CD4-positive, alpha-beta T cell (primary cell): ENCODE results near the gene PLIN1. TPM values are rescaled to one million over a fixed set of nuclear protein-coding genes. Genes with fewer than 3 reads are reported as not detected.
A peak's percentile ranks its signal among the peaks of the same experiment; 100 is the strongest.

Experiments used
- ATAC-seq: fragments of 200-7000 bp; cut with Tn5 transposase; one replicate; pipeline ENCODE4 v1.10.0; 2022; ENCODE audit warnings: mild to moderate bottlenecking; ENCODE audit not compliant: poor library complexity
- CTCF ChIA-PET: fragments of 350-600 bp; sonication (Branson Sonifier 250); formaldehyde crosslinking; loops from one replicate; lab custom pipeline; 2021; ENCODE audit warnings: antibody characterized with exemption, inconsistent platforms; lab: Charles Lee
- POLR2A ChIA-PET: fragments of 350-600 bp; sonication (Branson Sonifier 250); formaldehyde crosslinking; loops from one replicate; lab custom pipeline; 2021; ENCODE audit warnings: antibody characterized with exemption, inconsistent platforms; lab: Charles Lee
- DNase-seq, 14 experiments: peaks; one replicate each; pipeline ENCODE4 v3.0.0-alpha.2; 2013 to 2020; ENCODE audit warnings: mixed read lengths in 2 of 14
- H3K27ac ChIP-seq, 2 donors: one replicate each; pipeline versions ENCODE4 v1.5.1 to v1.7.0; 2013; ENCODE audit warnings: low read length in 2 of 2, low read depth in 1 of 2, mild to moderate bottlenecking in 1 of 2
- H3K27me3 ChIP-seq, 2 experiments: 1 replicate in 1 of 2; 2 replicates in 1 of 2; pipeline versions ENCODE4 v1.6.1 to v1.7.0; 2013; ENCODE audit warnings: low read length in 2 of 2, control low read depth in 1 of 2, mild to moderate bottlenecking in 1 of 2, moderate library complexity in 1 of 2; ENCODE audit not compliant: insufficient read depth in 2 of 2, control insufficient read depth in 1 of 2
- H3K36me3 ChIP-seq: one replicate; pipeline ENCODE4 v1.6.1; 2013; ENCODE audit warnings: low read length, control low read depth; ENCODE audit not compliant: insufficient read depth
- H3K4me1 ChIP-seq: one replicate; pipeline ENCODE4 v1.6.1; 2013; ENCODE audit warnings: low read length, control low read depth; ENCODE audit not compliant: insufficient read depth
- H3K4me3 ChIP-seq: one replicate; pipeline ENCODE4 v1.5.1; 2013; ENCODE audit warnings: mild to moderate bottlenecking, low read length, moderate library complexity
- H3K9me3 ChIP-seq, 2 experiments: 1 replicate in 1 of 2; 2 replicates in 1 of 2; pipeline versions ENCODE4 v1.6.1 to v1.7.0; 2013; ENCODE audit warnings: low read length in 2 of 2, mild to moderate bottlenecking in 2 of 2, control low read depth in 1 of 2, moderate library complexity in 1 of 2; ENCODE audit not compliant: control insufficient read depth in 1 of 2, insufficient read depth in 1 of 2
- H3K27ac Mint-ChIP-seq: one replicate; pipeline ENCODE4 v1.8.0; 2020; ENCODE audit warnings: mixed read lengths
- H3K27me3 Mint-ChIP-seq: one replicate; pipeline ENCODE4 v1.8.0; 2021; ENCODE audit warnings: mixed read lengths
- H3K36me3 Mint-ChIP-seq: one replicate; pipeline ENCODE4 v1.8.0; 2021; ENCODE audit warnings: low read depth, mixed read lengths
- H3K4me1 Mint-ChIP-seq: one replicate; pipeline ENCODE4 v1.8.0; 2021; ENCODE audit warnings: low read depth, mixed read lengths
- H3K4me3 Mint-ChIP-seq: one replicate; pipeline ENCODE4 v1.8.0; 2020; ENCODE audit warnings: mild to moderate bottlenecking, mixed read lengths
- H3K9me3 Mint-ChIP-seq: one replicate; pipeline ENCODE4 v1.8.0; 2020; ENCODE audit warnings: mixed read lengths
- intact Hi-C, 2 experiments: fragments of 100-400 bp; cut with DNase I in 1 of 2; cut with micrococcal nuclease in 1 of 2; formaldehyde crosslinking; loops; one replicate each; pipeline versions ENCODE4 v1.15.1 to v1.9.0; 2023 to 2025; cut with DNase I, micrococcal nuclease
- total RNA-seq, 174 experiments: library from RNA in 2 of 174; stranded (reverse) in 2 of 174; gene quantifications; one replicate each; pipeline ENCODE4 v1.2.3 and lab custom pipeline; 2021 to 2026
- TF ChIP-seq, protein P1 (sequence below): fragments of 200-600 bp; IDR thresholded peaks from one replicate; pipeline ENCODE4 v1.8.0; 2022; ENCODE audit warnings: antibody characterized with exemption, mild to moderate bottlenecking

PLIN1 gene
- total RNA-seq, 2 experiments from 2014 or later = 0.08 to 0.22 TPM

DNA sequence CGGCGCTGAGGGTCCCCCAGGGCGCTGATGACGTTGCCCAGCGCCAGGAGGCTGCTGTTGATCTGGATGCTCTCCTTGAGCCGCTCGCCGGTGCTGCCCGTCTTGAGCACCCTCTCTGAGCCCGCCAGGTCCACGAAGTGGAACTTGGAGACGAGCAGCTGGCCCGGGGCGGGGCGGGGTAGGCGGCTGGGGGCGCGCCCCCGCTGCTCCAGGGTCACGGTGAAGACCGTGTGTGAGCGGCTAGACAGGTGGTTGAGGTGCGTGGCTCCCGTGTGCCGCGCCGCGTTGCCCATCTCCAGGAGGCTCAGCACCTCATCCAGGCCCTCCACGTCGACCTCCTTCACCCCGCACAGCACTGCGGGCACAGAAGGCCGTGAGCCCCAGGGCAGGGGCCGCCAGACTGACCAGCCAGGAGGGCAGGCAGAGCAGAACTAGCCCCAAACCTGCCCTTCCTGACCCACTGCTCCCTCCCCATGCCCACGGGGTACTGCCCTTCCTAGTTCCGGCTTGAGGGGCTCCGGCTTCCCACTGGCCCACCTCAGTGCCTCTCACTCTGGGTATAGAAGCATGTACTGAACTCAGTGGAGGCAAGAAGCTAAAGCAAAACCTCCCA lies 30.0 kb downstream of the PLIN1 start:
- peaks cover 9 to 18% of the 10 kb centered on the region in 2 experiments for H3K27me3 ChIP-seq
- no peak overlapping the region for H3K27ac ChIP-seq
- Mint-ChIP-seq H3K4me3 (no peak overlapping the region), H3K36me3 (no peaks in the 10 kb centered on the region), H3K4me1 (peaks cover 5% of the 10 kb centered on the region), H3K27ac (no peak overlapping the region), H3K27me3 (peaks cover 23% of the 10 kb centered on the region), H3K9me3 (no peaks in the 10 kb centered on the region)
- ChIA-PET CTCF (no interaction called here), POLR2A (no interaction called here)
- H3K36me3 ChIP-seq = no peaks in the 10 kb centered on the region
- no peak overlapping the region for H3K4me3 ChIP-seq
- H3K4me1 ChIP-seq = no peaks in the 10 kb centered on the region
- intact Hi-C loops = no loop called here
- ATAC-seq (no peak), DNase-seq (no peak)
- peaks cover 0 to 15% of the 10 kb centered on the region in 2 experiments for H3K9me3 ChIP-seq
- TF ChIP-seq, protein P1, sequence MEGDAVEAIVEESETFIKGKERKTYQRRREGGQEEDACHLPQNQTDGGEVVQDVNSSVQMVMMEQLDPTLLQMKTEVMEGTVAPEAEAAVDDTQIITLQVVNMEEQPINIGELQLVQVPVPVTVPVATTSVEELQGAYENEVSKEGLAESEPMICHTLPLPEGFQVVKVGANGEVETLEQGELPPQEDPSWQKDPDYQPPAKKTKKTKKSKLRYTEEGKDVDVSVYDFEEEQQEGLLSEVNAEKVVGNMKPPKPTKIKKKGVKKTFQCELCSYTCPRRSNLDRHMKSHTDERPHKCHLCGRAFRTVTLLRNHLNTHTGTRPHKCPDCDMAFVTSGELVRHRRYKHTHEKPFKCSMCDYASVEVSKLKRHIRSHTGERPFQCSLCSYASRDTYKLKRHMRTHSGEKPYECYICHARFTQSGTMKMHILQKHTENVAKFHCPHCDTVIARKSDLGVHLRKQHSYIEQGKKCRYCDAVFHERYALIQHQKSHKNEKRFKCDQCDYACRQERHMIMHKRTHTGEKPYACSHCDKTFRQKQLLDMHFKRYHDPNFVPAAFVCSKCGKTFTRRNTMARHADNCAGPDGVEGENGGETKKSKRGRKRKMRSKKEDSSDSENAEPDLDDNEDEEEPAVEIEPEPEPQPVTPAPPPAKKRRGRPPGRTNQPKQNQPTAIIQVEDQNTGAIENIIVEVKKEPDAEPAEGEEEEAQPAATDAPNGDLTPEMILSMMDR = no peak

- DNase-seq (no peak), ATAC-seq (no peak)
- POLR2A ChIA-PET = no interaction called here
- H3K9me3 ChIP-seq = peaks cover 0 to 15% of the 10 kb centered on the region in 2 experiments
- no peak overlapping the region for H3K4me3 Mint-ChIP-seq
- no peak overlapping the region for H3K4me3 ChIP-seq
- peaks cover 9 to 11% of the 10 kb centered on the region in 2 experiments for H3K27me3 ChIP-seq
- H3K36me3 ChIP-seq = no peaks in the 10 kb centered on the region
- H3K9me3 Mint-ChIP-seq = no peaks in the 10 kb centered on the region
- peaks cover 17% of the 10 kb centered on the region for H3K27me3 Mint-ChIP-seq
- TF ChIP-seq, protein P1 = no peak
- CTCF ChIA-PET = no interaction called here
- intact Hi-C loops = no loop called here
- peaks cover 4% of the 10 kb centered on the region for H3K4me1 Mint-ChIP-seq
- no peak overlapping the region for H3K27ac Mint-ChIP-seq
- no peaks in the 10 kb centered on the region for H3K36me3 Mint-ChIP-seq
- no peaks in the 10 kb centered on the region for H3K4me1 ChIP-seq
- no peak overlapping the region for H3K27ac ChIP-seq
Measured at GRCh38 chr15:89648106-89649012, 30.8 kb downstream of the PLIN1 start.

DNA sequence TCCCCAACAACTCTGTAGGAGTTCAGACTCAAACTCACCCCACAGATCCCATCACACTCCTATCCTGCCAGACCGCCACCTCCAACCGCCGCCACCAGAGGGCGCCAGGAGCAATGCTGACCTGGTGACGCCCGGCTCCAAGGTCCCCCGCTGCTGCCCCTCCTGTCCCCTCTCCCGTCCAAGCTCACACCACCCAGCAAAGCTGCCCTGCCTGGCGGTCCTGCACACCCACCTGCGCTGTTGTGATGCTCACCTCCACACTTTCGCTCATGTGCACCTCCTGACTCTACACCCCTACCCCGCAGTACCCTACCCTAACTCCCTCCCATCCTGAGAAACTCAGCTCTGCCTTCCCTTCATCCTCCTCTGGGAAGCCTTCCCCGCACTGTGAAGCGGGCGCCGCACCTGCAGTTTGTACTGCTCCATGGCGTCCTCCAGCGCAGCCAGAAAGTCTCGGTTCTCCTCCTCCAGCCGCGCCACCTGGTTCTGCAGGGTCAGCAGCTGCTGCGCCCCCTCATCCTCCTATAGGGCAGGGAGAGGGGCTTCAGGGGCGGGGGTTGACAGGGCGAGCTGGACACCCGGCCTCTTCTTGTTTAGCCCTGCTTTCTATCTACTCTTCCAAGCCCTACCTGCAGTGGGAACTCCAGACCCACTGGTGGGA lies 31.8 kb downstream of the PLIN1 start:
- H3K4me3 Mint-ChIP-seq = no peak overlapping the region
- no peaks in the 10 kb centered on the region for H3K4me1 ChIP-seq
- no peaks in the 10 kb centered on the region for H3K4me1 Mint-ChIP-seq
- H3K27ac ChIP-seq = no peak overlapping the region
- DNase-seq = peak; percentile 28 to 63 (median 44)
- no peak overlapping the region for H3K4me3 ChIP-seq
- no peaks in the 10 kb centered on the region for H3K36me3 ChIP-seq
- H3K9me3 ChIP-seq = peaks cover 0 to 15% of the 10 kb centered on the region in 2 experiments
- H3K9me3 Mint-ChIP-seq = no peaks in the 10 kb centered on the region
- no peak overlapping the region for H3K27ac Mint-ChIP-seq
- ATAC-seq = no peak
- H3K36me3 Mint-ChIP-seq = no peaks in the 10 kb centered on the region
- H3K27me3 Mint-ChIP-seq = peaks cover 9% of the 10 kb centered on the region
- intact Hi-C loops = no loop called here
- H3K27me3 ChIP-seq = peaks cover under 1 to 2% of the 10 kb centered on the region in 2 experiments
- ChIA-PET CTCF (no interaction called here), POLR2A (no interaction called here)
- TF ChIP-seq, protein P1 = peak; percentile 61
